Testis (tissue), 3 donors: ENCODE results near the gene PARP8. TPM values are rescaled to one million over a fixed set of nuclear protein-coding genes. Genes with fewer than 3 reads are reported as not detected.

ENCODE experiments used
- DNase-seq: peaks from one replicate; pipeline ENCODE4 v3.0.0-alpha.2; 2019
- H3K27ac ChIP-seq, 2 donors: fragments of 200-600 bp; sonication (generic); one replicate each; pipeline ENCODE4 v1.5.1; 2019
- H3K27me3 ChIP-seq: fragments of 200-600 bp; sonication (generic); one replicate; pipeline ENCODE4 v1.5.1; 2019
- H3K36me3 ChIP-seq: fragments of 200-600 bp; sonication (generic); one replicate; pipeline ENCODE4 v1.5.1; 2017; ENCODE audit warnings: low read depth; ENCODE audit errors: missing control alignments
- H3K4me1 ChIP-seq: fragments of 200-600 bp; sonication (generic); one replicate; pipeline ENCODE4 v1.5.1; 2019
- H3K4me3 ChIP-seq, 2 donors: fragments of 200-600 bp; sonication (generic); one replicate each; pipeline ENCODE4 v1.5.1; 2017 to 2019
- H3K9me3 ChIP-seq: fragments of 200-600 bp; sonication (generic); one replicate; pipeline ENCODE4 v1.5.1; 2017
- CTCF ChIP-seq, 3 experiments: fragments of 450-650 bp in 2 of 3; fragments of 200-600 bp in 1 of 3; sonication (generic) in 1 of 3; IDR thresholded peaks; one replicate each; pipeline ENCODE4 v1.5.1; 2016 to 2019; ENCODE audit warnings: antibody characterized with exemption in 3 of 3, mild to moderate bottlenecking in 2 of 3, moderate library complexity in 1 of 3
- POLR2A ChIP-seq: fragments of 450-650 bp; IDR thresholded peaks from one replicate; pipeline ENCODE4 v1.6.1; 2017; ENCODE audit warnings: antibody characterized with exemption, mild to moderate bottlenecking, moderate library complexity
- WGBS, 2 donors: methylation state at CpG; one replicate each; pipeline ENCODE4 v1.1.5; 2018; 5-methylcytosine and 5-hydroxymethylcytosine counted together
- intact Hi-C: fragments of 100-400 bp; cut with DNase I; formaldehyde crosslinking; loops from one replicate; pipeline ENCODE4 v1.15.1; 2023; ENCODE audit warnings: low total_unique reads
- polyA plus RNA-seq: library from polyadenylated mRNA; stranded (reverse); fragments of 350-450 nt; fragmentation: Illumina TruSeq; extraction: RNeasy Lipid Tissue Mini Kit (QIAGEN cat#74804); gene quantifications from one replicate; pipeline ENCODE4 v1.2.3, GENCODE V29; 2014; ENCODE audit warnings: low read depth, low replicate concordance; ENCODE audit not compliant: insufficient read depth
- total RNA-seq, 2 donors: library from RNA; depleted of rRNA; stranded (reverse); fragments of >200 nt; gene quantifications; one replicate each; pipeline ENCODE4 v1.2.3, GENCODE V29; 2016

PARP8 gene
- total and polyA plus RNA-seq, 3 donors from 2014 or later, result 14.4 to 24.3 (median 18.0) TPM

- WGBS, 2 donors, result 95 to 97% methylated on average over 10 to 12 of the region's 12 CpGs
- H3K4me1 ChIP-seq, result no peaks in the 10 kb centered on the region
- TF ChIP-seq POLR2A (no peak), CTCF (IDR thresholded peaks at IDR 0.05) (no peak)
Measured at GRCh38 chr5:50794812-50795211, 128.4 kb downstream of the PARP8 start.

GRCh38 chr5:50798002-50798401, 131.6 kb downstream of the PARP8 start:
- H3K4me3 ChIP-seq, result no peak overlapping the region
- intact Hi-C loops, result no loop called here
- TF ChIP-seq CTCF (IDR thresholded peaks at IDR 0.05) (no peak), POLR2A (no peak)
- WGBS, 2 donors, result 90 to 91% methylated on average over 2 of the region's 2 CpGs
- H3K36me3 ChIP-seq, result no peaks in the 10 kb centered on the region
- H3K27ac ChIP-seq, result no peak overlapping the region
- H3K27me3 ChIP-seq, result no peaks in the 10 kb centered on the region
- H3K9me3 ChIP-seq, result no peaks in the 10 kb centered on the region
- DNase-seq, result no peak
- H3K4me1 ChIP-seq, result no peaks in the 10 kb centered on the region

More at GRCh38 chr5:50794812-50795211, 128.4 kb downstream of the PARP8 start:
- intact Hi-C loops, result no loop called here
- Histone ChIP-seq H3K27me3 (no peaks in the 10 kb centered on the region), H3K9me3 (no peaks in the 10 kb centered on the region), H3K27ac (no peak overlapping the region), H3K4me3 (no peak overlapping the region), H3K36me3 (no peaks in the 10 kb centered on the region)
- DNase-seq, result no peak

- Histone ChIP-seq H3K27me3 (no peaks in the 10 kb centered on the region), H3K4me1 (no peaks in the 10 kb centered on the region), H3K9me3 (no peaks in the 10 kb centered on the region), H3K36me3 (no peaks in the 10 kb centered on the region), H3K27ac (peak overlapping the region in 1 of 2 donors; percentile 20), H3K4me3 (no peak overlapping the region)
- TF ChIP-seq CTCF (IDR thresholded peaks at IDR 0.05) (no peak), POLR2A (no peak)
- no peak for DNase-seq
- WGBS, 2 donors, result 95 to 100% methylated on average over 2 of the region's 2 CpGs
- intact Hi-C loops, result no loop called here
Measured at GRCh38 chr5:50799596-50799995, 133.2 kb downstream of the PARP8 start.

GRCh38 chr5:50800410-50800809, 134.0 kb downstream of the PARP8 start:
- intact Hi-C loops, result no loop called here
- Histone ChIP-seq H3K27ac (no peak overlapping the region), H3K9me3 (no peaks in the 10 kb centered on the region), H3K27me3 (no peaks in the 10 kb centered on the region), H3K4me1 (no peaks in the 10 kb centered on the region), H3K36me3 (no peaks in the 10 kb centered on the region), H3K4me3 (no peak overlapping the region)
- no peak for DNase-seq
- TF ChIP-seq CTCF (IDR thresholded peaks at IDR 0.05), result no peak
- TF ChIP-seq POLR2A, result no peak

DNA sequence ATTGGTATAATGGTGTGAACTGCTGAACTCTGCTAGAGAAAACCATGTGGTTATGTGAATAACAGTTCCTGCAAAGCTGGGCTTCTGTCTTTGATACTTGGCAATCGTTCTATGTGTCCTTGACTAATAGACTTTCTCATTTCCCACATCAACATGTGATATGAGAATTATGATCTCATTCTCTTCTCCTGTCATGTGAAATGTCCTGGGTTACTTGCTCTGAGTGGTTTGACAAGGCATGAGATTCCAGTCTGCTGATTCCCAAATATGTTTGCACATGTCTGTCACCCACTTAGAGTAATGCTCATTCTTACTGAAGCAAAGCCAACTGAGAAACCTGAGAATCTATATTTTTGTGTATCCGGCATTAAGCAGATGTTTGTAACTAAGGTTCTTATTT, 141.2 kb downstream of the PARP8 start:
- H3K4me3 ChIP-seq, result no peak overlapping the region
- peak overlapping the region in 1 of 2 donors; percentile 51 for H3K27ac ChIP-seq
- DNase-seq, result no peak
- H3K4me1 ChIP-seq, result no peaks in the 10 kb centered on the region
- no peaks in the 10 kb centered on the region for H3K9me3 ChIP-seq
- WGBS, 2 donors, result 47 to 65% methylated on average over 2 of the region's 2 CpGs
- H3K36me3 ChIP-seq, result no peaks in the 10 kb centered on the region
- intact Hi-C loops, result no loop called here
- TF ChIP-seq CTCF (IDR thresholded peaks at IDR 0.05), result no peak
- no peak for TF ChIP-seq POLR2A
- no peaks in the 10 kb centered on the region for H3K27me3 ChIP-seq
